Epithelial cell of proximal tubule (primary cell): Measurements from ENCODE around the gene MYT1. TPM values are rescaled to one million over a fixed set of nuclear protein-coding genes. Genes with fewer than 3 reads are reported as not detected.

Source experiments
- DNase-seq: peaks from one replicate; pipeline ENCODE4 v3.0.0-alpha.2; 2011; ENCODE audit warnings: low read depth
- H3K4me3 ChIP-seq: 2 replicates; pipeline ENCODE4 v1.5.1; 2011; ENCODE audit warnings: low read depth, mild to moderate bottlenecking, low read length
- total RNA-seq: library from RNA; depleted of rRNA; stranded (reverse); fragments of >200 nt; gene quantifications from 2 replicates; pipeline ENCODE4 v1.2.3, GENCODE V29; 2015
- TF ChIP-seq, protein P1 (sequence below): conservative IDR thresholded peaks from 2 replicates; pipeline ENCODE4 v1.5.1; 2012; ENCODE audit warnings: low read depth, mild to moderate bottlenecking, low read length

The MYT1 gene
- total RNA-seq, 1 donor from 2014 or later: not detected

DNA sequence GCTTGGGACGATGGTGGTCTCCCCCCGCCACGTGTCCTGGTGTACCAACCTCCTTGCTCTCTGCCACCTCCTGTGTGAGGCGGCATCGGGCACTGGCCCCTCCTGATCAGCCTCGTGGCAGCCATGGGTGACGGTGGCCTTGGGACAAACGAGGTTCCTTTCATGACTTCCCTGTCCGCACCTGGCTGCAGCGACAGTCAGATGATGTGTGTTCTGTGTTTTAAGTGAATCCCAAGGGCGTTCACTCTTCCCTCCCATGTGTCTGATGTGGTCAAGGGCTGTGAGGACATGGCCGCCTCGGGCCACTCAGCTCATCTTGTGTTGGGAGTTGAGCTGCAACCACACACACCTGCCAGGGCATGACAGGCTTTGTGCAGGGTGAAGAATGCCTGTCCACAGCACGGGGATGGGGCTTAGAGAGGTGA, 60.9 kb downstream of the MYT1 start:
- TF ChIP-seq, protein P1, sequence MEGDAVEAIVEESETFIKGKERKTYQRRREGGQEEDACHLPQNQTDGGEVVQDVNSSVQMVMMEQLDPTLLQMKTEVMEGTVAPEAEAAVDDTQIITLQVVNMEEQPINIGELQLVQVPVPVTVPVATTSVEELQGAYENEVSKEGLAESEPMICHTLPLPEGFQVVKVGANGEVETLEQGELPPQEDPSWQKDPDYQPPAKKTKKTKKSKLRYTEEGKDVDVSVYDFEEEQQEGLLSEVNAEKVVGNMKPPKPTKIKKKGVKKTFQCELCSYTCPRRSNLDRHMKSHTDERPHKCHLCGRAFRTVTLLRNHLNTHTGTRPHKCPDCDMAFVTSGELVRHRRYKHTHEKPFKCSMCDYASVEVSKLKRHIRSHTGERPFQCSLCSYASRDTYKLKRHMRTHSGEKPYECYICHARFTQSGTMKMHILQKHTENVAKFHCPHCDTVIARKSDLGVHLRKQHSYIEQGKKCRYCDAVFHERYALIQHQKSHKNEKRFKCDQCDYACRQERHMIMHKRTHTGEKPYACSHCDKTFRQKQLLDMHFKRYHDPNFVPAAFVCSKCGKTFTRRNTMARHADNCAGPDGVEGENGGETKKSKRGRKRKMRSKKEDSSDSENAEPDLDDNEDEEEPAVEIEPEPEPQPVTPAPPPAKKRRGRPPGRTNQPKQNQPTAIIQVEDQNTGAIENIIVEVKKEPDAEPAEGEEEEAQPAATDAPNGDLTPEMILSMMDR: no peak
- DNase-seq: no peak
- no peak overlapping the region for H3K4me3 ChIP-seq

DNA sequence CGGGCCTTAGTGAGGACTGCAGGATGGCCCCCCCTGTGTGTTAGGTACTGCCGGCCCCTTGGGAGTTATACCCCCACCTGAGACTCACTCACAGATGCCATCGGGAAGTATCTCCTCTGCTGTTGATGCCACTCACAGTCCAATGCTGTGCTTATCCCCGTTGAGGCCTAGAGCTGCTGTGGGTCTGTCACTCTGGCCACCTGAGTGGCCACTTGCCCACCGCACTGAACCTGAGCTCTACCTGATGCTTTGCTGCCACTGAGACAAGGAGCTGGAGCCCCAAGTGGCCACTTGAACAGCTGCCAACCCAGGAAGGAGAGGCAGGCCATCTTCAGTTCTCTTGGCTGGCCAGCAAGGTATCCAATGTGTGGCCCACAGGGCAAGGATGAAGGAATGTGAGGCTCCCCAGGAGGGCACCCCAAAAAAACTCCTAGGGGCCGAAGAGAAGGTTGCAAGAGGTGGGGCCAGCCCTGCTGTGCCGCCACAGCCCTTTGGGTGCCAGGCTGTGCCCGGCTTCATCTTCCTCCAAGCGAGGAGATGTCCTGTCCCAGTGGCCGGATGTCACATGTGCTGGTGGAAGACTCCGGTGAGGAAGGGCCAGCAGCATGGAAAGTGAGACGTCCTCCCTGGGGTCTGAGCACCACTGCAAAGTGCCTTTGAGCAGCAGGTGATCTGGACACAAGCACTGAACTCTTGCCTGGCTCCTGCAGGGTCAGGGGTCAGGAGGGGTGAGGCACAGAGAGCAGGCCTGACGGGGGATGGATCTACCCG, 61.8 kb downstream of the MYT1 start:
- no peak for DNase-seq
- TF ChIP-seq, protein P1: no peak
- H3K4me3 ChIP-seq: no peak overlapping the region

DNA sequence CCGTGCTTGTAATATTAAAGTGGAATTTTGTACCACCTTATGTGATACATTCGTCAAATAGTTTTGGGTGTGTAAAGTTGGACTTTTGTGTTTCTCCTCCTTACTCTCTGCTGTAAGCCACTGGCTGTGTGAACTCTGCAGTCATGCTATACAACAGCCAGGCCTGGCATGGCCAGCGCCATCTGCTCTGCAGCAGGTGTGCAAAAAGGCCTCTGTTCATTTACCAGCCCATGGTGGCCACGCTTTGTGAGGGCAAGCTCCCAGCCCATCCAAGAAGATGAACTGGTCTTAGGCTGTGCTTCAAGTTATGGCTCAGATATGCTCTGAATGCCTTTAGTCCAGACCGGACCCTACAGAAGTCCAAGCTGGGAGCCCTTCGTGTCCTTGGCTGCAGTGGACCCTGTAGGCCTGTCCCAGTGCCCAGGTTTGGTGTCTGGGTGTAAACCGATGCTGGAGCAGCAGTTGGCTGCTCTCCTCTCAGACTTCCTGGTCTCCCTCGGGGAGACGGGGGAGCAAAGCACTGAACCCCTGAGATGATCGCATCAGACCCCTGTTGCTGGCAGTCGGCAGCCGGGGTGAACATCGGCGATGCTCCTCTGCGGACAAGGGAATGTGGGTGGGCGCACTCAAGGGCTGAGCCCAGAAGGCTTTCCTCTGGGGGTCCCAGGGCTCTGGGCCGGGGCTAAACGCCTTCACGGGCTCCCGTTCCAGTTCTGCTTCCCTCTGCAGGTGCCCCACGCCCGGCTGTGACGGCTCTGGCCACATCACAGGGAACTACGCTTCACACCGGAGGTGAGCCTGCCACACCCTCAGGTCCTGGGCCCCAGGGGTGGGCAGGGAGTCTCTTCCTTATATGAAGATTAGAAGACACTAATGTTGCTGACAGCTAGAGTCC, 62.7 kb downstream of the MYT1 start:
- H3K4me3 ChIP-seq: no peak overlapping the region
- TF ChIP-seq, protein P1: no peak
- no peak for DNase-seq

DNA sequence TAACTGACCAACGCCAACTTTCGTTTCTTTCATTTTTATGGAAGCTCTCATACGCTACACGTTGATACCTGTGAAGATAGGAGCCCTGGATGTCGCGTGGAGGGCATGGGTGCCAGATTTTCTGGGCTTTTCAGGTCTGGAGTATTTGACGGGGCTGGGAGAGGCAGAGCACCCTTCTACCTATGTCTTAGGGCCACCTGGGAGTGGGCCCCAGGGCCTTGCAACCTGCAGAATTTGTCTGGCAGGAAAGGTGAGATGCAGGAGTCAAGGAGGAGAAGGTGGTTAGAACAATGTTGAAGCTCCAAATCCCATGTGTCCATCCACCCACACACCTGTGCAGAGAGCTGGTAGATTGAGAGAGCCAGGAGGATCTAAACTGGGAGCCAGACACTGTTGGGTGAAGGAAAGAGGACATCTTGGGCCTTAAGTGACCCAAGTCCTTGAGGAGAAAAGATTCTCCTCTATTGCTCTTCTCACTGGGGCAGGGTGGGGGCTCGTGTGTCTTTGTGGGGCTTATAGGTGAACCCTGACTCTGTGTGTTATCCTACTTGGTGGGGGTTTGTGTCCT, 63.9 kb downstream of the MYT1 start:
- TF ChIP-seq, protein P1: no peak
- DNase-seq: no peak
- no peak overlapping the region for H3K4me3 ChIP-seq

DNA sequence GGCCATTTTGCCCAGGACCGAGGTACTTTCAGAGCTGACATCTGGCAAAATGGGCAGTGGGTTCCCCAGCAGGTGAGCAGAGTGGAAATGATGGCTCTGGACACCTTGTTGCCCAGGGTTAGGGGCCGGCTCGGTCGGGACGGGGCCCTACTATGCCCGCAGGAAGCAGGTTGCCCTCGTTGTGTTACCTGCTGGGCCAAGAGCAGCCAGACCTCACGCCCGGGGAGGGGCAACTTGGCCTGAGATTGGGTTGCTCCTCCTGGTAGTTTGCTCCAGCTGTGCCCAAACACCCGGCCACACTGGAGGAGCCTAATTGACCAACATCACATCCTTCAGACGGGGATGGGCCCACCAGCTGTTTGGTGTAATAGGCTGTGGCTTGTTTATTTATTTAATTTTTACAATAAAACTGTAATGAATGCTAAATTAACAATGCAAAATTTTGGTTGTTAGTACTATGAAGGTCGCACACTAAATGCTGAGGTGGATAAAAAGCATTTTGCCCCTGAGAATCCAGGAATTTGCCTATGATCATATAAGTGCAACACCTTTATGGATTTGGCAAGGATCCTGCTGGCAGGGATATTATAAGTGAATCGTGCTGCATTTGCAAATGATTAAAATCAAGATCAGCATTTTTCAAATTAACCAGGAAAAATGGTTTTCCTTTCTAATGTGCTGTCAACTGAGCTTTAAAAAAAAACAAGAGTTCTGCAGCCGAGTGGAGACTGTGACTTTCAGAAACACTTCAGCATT, 64.7 kb downstream of the MYT1 start:
- DNase-seq: no peak

More for the DNA sequence above, 64.7 kb downstream of the MYT1 start:
- H3K4me3 ChIP-seq: no peak overlapping the region
- TF ChIP-seq, protein P1: no peak
